DMS79 (cell line): ENCODE measurements around the gene DPCD.

Source experiments
- DNase-seq: peaks from one replicate; lab custom pipeline; 2025; lab: John Stamatoyannopoulos, UW

Gene DPCD

DNA sequence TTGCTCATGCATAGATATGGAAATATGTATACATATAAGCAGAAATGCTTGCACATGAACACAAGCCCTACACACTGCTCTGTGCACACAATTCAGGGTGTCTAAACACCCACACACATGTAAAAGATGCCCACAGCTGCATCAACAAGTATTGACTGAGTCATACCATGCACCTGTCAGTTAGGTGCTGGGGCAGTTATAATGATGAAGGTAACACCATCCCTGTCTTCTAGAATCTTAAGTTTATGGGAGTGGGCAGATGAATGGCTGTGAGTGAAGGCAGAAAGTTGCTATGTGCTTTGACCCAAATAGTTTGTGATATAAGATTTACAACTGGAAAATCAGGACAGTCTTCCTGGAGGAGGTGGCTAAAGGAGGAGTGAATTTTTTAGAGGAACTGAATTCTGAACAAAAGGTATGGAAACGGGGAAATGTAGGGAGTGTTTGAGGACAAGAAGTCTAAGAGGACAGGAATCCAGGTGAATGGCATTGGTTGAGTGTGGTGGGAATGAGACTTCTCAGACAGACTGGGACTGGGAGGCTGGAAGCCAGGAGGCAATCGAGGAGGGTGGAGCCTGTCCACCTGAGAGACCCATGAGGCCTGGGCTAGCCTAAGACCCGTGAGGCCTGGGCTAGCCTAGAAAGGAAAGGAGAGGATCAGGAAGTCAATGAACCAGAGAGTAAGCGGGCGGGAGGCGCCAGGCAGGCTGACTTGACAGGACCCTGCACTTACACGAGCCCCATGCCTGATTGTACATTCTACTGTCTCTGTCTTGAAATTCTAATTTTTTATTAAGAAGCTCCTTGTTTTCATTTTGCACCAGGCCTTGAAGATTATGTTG, 20.7 kb upstream of the DPCD start:
- no peak for DNase-seq

- DNase-seq, result no peak
Observed at GRCh38 chr10:101568054-101568745, 19.9 kb upstream of the DPCD start.

DNA sequence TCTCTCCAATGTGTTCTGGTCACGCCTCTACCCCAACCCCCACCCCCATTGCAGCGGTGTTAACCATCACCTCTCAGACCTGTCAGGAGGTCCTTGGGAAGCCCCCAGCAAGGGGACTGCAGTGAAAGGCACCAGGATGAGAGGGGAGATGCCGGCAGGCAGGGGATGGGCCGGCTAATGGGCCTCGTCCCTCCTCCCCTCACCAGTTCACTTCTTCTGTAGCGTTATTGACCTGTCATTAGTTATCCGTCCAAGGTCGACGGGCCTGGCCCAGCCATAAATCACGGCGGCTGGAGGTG, 18.8 kb upstream of the DPCD start:
- no peak for DNase-seq

- peak; percentile 13 for DNase-seq
Observed at GRCh38 chr10:101569622-101570427, 18.3 kb upstream of the DPCD start.

DNA sequence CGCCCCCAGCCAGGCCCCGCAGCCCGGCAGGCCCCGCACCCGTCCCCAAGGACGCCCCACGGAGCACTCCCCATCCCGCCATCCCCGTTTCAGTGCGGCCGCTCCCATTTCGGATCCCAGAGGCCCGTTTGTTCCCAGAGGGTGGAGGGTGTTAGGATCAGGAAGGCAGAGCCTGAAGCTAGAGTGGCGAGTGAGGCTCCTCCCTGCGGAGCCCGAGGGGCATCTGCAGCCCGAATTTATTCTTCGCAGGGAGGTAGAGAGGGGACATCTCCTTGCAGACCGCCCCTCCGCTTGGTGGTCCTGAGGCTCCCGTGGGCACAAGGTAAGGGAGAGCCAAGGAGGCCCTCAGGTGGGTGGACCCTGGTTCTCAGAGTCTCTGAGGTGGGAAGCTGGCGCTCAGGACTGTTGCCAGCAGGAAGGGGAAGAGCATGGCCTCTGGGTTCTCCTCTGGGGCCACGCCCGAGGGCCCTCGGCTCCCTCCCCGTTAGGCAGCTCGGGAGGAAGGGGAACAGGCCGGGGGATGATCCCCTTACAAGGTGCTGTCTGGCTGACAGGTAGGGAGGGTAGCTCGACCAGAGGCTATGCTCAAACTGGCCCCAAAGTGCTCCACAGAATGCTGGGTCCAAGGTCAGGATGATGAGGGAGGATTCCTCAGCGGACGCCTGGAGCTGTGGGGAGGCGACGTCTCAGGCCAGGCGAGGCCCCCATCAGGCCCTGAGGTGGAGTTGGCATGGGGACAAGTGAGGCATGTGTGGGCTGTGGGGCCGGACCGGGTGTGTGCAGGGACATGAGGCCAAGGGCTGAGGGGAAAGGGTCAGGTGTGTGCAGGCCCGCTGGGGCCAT, 17.5 kb upstream of the DPCD start:
- no peak for DNase-seq

GRCh38 chr10:101571271-101571925, 16.7 kb upstream of the DPCD start:
- no peak for DNase-seq

- no peak for DNase-seq
Observed at GRCh38 chr10:101572126-101572525, 16.0 kb upstream of the DPCD start.

DNA sequence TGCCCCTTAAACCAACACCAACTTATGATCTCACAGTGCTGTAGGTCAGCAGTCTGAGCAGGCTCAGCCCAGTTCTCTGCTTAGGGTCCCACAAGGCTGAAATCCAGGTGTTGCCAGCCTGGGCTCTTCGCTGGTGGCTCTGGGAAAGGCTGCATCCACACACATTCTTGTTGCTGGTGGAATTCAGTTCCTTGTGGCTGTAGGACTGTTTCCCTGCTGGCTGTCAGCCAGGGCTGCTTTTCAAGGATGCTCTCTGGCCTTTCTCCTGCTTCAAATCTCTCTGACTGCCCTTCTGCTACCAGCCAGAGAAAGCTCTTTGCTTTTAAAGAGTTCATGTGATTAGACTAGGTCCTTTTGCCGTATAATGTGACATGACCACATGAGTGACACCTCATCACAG, 15.3 kb upstream of the DPCD start:
- DNase-seq, result no peak

DNA sequence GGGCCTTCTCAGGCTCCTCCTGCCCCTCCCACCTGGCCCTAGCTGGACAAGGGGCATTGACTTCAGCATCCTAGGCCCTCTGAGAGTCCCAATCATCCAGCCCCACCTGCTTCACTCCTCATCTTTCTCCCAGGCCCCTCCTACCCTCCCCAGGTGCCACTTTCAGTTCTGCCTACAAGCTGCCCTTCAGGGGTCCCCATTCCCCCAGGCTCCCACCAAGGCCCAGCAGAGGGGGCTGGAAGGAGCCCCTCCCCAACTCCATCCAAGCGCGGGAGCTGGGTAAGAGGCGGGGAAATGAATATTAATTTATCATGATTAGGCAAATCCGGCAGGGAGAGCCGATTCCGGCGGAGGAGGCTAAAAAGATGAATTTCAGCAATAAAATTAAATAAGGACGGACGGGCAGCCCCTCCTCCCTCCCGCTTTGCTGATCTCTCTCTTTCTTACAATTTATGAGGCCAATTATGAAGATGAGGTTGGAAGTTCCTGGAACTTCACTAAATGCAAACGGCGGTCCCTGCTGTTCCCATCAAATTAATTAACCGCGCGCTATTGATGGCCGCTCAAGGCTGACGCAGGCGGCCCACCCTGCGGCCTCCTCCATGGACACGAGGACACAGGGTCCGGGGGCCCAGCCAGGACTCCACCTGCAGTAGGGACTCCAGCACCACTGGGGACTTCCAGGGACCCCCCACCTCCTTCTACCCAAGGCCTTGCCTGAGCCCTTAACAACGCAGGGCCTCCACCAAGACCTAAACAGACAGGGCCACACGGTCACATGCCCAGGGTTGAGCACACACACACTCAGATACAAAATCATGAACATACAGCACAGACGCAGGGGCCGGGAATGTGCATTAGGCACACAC, 14.0 kb upstream of the DPCD start:
- no peak for DNase-seq

- no peak for DNase-seq
Observed at GRCh38 chr10:101575091-101575490, 13.0 kb upstream of the DPCD start.

DNA sequence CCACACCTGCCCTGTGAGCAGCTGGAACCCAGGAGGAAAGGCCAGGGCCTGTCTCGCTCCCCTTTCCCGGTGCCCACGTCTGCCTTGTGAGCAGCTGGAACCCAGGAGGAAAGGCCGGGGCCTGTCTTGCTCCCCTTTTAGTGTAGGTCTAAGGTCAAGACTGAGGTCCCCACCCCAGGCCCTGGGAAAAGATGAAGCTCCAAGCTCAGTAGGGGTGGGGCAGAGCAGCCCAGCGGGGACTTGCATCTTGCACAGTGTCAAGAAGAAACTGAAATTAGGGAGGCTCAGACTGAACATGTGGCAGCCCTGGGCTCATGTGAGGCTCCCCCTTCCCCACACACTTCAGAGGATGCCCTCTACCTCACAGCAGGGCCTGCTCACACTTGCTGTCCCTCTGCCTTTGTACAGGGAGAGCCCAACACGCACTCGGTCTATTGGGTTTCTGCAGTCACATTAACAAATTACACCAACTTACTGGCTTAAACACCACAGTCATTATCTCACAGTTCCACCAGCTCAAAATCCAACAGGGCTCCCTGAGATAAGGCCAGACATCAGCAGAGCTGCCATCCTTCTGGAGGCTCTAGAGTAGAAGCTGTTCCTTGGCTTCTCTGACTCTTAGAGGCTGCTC, 12.4 kb upstream of the DPCD start:
- no peak for DNase-seq

DNA sequence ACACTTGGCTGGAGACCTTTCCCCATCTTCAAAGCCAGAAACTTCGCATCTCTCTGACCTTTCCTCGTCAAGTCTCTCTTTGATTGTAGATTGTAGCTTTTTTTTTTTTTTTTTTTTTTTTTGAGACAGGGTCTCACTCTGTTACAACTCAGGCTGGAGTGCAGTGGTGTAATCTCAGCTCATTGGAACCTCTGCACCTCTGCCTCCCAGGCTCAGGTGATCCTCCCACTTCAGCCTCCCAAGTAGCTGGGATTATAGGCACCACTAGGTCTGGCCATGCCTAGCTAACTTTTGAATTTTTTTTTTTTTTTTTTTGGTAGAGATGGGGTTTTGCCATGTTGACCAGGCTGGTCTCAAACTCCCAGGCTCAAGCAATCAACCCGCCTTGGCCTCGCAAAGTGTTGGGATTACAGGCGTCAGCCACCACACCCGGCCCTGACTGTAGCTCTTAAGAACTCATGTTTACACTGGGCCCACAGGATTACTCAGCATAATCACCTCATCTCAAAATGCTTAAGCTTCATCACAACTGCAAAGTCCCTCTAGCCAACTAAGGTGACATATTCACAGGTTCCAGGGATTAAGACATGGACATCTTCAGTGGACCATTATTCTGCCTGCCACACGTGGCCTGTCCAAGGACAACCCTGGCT, 11.8 kb upstream of the DPCD start:
- no peak for DNase-seq

- DNase-seq, result no peak
Observed at GRCh38 chr10:101577121-101577871, 10.8 kb upstream of the DPCD start.

GRCh38 chr10:101578192-101578591, 9.9 kb upstream of the DPCD start:
- no peak for DNase-seq

- DNase-seq, result no peak
Observed at GRCh38 chr10:101578803-101579515, 9.2 kb upstream of the DPCD start.

DNA sequence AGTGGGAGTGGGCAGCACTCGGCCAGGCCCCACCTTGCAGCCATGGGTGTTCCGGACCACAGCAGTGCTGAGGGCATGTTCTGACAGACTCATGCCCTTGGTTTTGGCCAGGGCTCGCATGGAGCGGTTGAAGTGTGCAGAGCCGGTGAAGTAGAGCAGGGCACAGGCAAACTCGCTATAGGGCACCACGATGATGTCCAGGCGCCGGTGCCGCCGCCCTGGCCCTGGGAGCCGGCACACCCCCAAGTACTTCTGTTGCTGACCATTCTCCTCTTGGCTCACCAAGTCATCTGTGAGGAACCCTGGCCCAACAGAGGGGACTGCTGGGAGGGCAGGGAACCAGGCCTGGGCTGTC, 8.6 kb upstream of the DPCD start:
- DNase-seq, result no peak

DNA sequence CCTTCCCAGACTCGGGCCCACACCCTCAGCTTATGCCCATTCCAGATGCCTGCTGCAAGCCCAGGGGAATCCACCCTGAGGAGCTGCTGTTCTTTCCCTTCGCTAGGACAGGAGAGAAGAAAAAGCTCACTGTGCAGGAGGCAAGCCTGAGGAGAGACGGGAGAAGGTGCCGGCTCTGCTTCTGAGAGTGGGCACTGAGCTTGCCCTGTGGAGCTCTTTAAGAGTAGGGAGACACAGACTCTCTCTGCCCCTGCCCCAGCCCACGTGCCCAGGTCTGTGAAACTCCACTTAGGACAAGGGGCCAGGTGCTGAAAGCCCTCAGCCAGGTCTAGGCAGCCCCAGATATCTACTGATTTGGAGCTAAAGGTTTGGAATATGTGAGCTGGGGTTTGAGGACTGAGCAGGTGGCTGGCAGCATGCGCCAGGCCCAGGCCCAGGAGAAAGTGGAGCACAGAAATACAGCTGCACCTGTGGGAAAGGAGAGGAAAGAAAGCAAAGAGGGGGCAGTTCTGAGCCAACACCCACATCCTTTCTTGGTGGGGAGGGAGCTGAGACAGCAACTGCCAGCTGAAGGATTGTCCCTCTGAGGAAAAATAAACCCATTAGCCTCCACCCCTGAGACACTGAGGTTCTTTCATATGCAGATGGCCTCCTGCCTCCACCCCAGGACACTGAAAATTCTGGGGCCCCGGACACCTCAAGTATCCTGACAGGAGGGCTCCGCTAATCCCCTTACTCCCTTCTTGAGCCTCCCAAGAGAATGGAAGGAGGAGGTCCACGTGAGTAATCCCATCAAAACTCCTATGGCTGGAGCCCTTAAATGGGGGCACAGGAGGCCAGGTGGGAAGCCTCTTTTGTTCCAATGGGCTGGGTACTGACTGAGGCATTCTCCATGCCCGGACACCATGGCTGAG, 7.4 kb upstream of the DPCD start:
- no peak for DNase-seq
